ENCODE results near the gene PTCD2.

GRCh38 chr5:72359886-72360285 lies 39.7 kb downstream of the PTCD2 start:
- no peak for TF ChIP-seq CTCF (IDR thresholded peaks at IDR 0.05)
- no peak for TF ChIP-seq POLR2A (IDR thresholded peaks at IDR 0.05)

Measured in heart left ventricle (tissue), 13 donors.